DND-41 (cell line): ENCODE data around the gene ZFP36.
"Not testable (repeated sequence)": the region's sequence is repeated elsewhere in the genome, so short reads cannot be mapped to it uniquely, and the experiment has no call there.

Experiments used
- CTCF ChIP-seq: IDR thresholded peaks from 2 replicates; pipeline ENCODE4 v1.5.1; 2012; ENCODE audit warnings: borderline replicate concordance, low read length, moderate library complexity, mild to moderate bottlenecking; ENCODE audit not compliant: poor library complexity, severe bottlenecking; ENCODE audit errors: extremely low read depth
- EZH2 ChIP-seq: IDR thresholded peaks from 3 replicates; pipeline ENCODE4 v1.6.1; 2012; ENCODE audit warnings: borderline replicate concordance, low read depth, mild to moderate bottlenecking, moderate library complexity, low read length, inconsistent platforms; ENCODE audit not compliant: severe bottlenecking

GRCh38 chr19:39379366-39379765, 27.3 kb upstream of the ZFP36 start:
- TF ChIP-seq CTCF, EZH2: not testable (repeated sequence)
